Coronary artery (tissue), 2 donors: Measurements from ENCODE around the gene AMER2.
"Not testable (repeated sequence)": the region's sequence is repeated elsewhere in the genome, so short reads cannot be mapped to it uniquely, and the experiment has no call there.

Experiments
- DNase-seq: peaks from one replicate; pipeline ENCODE4 v3.0.0-alpha.2; 2017; ENCODE audit warnings: low spot score
- H3K27ac ChIP-seq, 2 donors: fragments of 200-600 bp; sonication (generic); one replicate each; pipeline ENCODE4 v1.5.1; 2016 to 2019
- H3K4me3 ChIP-seq: fragments of 200-600 bp; sonication (generic); 2 replicates; pipeline ENCODE4 v1.5.1; 2016; ENCODE audit warnings: mild to moderate bottlenecking, moderate library complexity
- CTCF ChIP-seq: fragments of 200-600 bp; sonication (generic); IDR thresholded peaks from one replicate; pipeline ENCODE4 v1.5.1; 2019; ENCODE audit warnings: antibody characterized with exemption

The AMER2 gene

DNA sequence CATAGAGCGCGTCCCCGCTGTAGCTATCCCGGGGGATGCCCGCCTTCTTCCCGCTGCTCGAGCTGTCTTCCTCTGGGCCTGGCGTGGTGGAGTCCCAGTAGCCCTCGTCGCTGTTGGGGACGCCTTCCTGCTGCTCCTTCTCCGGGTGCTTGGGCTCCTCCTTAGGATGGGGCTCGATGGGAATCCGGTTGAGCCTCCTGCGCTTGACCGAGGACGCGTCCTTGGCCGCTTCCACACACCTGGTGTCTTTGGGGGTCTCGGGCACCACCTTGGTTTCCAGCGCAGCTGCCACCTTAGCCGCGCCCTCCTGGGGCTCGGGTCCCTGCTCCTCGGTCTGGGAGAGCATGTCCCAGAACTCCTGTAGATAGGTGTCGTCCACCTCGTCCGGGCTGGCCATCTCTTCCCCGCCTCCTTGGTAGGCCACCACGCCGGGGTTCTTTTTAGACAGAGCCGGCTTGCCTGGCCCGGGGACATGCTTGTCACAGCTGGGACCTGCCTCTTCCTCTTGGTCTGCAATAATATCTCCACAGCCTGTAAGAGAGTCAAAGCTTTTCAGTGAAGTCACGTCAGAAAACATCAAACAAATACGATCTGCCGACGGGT, 2.0 kb downstream of the AMER2 start:
- Histone ChIP-seq H3K4me3 (no peak overlapping the region), H3K27ac (no peak overlapping the region)
- TF ChIP-seq CTCF: no peak
- no peak for DNase-seq

GRCh38 chr13:25169356-25169755, 2.7 kb downstream of the AMER2 start:
- TF ChIP-seq CTCF: no peak
- no peak overlapping the region for H3K27ac ChIP-seq
- no peak for DNase-seq
- H3K4me3 ChIP-seq: no peak overlapping the region

DNA sequence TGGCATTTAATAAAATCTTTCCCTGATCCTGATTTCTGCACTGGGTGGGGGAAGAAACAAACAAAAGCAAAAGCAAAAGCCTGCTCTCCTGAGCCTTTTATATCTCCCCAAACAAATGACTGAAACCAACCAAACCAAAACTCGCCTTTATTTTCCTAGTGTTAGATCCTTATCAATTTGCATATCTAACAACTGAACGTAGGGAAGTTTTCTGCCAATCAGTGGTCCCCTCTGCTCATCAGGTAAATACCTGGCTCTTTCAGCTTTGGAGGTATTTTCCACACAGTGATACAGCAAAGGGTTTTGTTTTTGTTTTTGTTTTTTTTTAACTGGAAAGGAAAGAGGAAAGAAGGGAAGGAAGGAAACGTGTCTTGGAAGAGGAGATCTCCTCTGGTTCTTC, 3.3 kb downstream of the AMER2 start:
- no peak for DNase-seq
- H3K4me3 ChIP-seq: no peak overlapping the region
- TF ChIP-seq CTCF: no peak
- H3K27ac ChIP-seq: no peak overlapping the region

- TF ChIP-seq CTCF: no peak
- DNase-seq: no peak
- no peak overlapping the region for H3K27ac ChIP-seq
- H3K4me3 ChIP-seq: no peak overlapping the region
Measured at GRCh38 chr13:25167382-25168174, 4.5 kb downstream of the AMER2 start.

DNA sequence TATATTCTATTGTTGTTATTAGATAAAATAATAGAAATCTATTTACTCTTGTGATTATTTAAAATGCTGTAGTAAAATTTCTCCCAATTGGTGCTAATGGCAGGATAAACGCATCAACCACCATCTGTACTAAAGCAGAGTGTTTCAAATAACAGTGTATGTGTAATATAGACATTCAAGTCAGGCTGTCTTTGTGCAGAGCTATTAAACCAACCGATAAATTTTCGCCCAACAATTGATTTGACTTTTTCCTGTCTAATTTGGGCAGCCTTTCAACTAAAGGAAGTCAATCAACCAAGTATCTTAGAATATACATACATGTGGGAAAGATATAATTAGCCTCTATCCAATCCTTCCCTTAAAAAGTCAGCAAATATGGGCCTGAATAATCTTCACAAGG, 5.8 kb downstream of the AMER2 start:
- DNase-seq: no peak
- H3K27ac ChIP-seq: no peak overlapping the region
- no peak overlapping the region for H3K4me3 ChIP-seq
- no peak for TF ChIP-seq CTCF

DNA sequence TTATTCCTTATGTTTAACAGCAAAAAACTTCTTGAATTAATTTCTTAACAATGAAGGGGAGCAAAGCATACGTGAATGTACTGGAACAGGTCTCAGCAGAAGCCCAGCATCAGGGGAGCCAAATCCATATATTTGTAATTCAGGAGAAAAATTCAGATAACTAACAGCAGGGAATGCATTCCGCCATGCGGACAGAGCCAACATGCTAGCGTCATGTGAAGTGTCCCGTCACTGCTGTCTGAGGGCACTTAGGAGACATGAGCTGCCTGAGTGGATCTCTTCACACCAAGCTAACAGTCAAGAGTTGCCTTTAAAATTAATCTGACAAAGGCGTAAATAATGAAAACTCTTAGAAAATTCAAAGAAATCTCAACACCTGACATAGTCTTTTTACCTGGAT, 6.4 kb downstream of the AMER2 start:
- no peak overlapping the region for H3K27ac ChIP-seq
- no peak for TF ChIP-seq CTCF
- DNase-seq: no peak
- no peak overlapping the region for H3K4me3 ChIP-seq

DNA sequence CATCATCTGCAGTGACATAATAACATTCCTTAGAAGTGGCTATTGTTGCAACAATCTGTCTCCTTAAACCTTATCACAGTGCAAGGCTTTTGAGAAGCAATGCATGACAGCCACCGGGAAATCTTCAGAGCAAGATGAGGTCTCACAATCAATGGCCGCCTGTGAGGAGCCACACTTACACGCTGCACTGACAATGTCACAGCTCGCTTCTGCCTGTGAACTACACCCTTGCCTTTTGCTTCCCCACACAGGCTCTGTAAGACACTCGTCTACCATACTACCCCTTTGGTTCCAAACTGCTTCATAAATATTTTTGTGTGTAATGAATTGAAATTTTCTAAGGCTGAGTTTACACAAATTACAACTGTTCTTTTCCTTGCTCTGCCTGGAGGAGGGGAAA, 6.9 kb downstream of the AMER2 start:
- not testable (repeated sequence) for DNase-seq, H3K4me3 ChIP-seq, H3K27ac ChIP-seq
